ENCODE measurements around the gene SPSB3.
"Not testable (repeated sequence)": the region's sequence is repeated elsewhere in the genome, so short reads cannot be mapped to it uniquely, and the experiment has no call there.

Gene SPSB3

DNA sequence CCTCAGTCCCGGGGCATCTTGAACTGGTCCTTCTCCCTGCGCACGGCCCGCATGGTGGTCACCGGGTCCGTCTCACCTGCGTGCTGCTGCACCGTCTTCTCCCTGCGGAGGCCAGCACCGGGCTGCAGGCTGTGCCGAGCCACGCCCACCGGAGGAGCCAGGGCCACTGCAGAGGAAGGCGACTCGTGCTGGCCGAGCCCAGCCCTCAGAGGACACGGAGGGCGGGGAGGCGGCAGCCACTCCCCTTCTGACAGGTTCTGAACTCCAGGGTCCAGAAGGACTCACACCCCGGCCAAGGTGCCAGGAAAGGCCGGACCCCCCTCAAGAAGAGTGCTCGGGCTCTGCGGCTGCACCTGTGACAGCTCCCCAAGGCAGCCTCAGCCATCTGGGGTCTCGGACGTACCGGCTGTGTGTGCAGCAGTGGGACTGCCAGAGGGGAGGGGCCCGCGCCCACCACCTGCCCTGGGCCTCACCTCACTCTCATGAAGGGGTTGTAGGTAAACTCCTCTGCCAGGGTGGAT lies 27.0 kb upstream of the SPSB3 start:
- peaks cover 42% of the 10 kb centered on the region for H3K36me3 Mint-ChIP-seq (ENCODE audit: insufficient read depth)
- no peak for ATAC-seq (replicated peaks; ENCODE audit: extremely low read depth, poor library complexity, severe bottlenecking)

DNA sequence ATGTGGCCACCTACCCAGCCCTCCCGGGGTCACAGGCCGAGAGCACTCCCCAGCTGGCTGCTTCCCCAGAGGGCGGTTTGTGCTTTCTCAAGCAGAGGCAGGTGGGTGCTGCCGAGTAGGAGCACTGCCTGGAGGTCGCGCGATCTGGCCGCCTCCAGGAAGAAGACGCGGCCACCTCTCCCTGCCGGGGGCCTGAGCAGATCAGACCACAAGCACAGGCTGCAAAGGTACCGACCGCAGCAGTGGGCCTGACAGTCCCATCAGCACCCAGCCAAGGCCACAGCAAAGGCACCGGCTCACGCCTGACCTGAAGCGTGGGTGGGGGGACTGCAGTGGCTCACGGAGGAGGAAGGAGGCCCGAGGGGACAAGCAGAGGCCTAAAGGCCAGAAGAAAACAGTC lies 26.3 kb upstream of the SPSB3 start:
- peaks cover 37% of the 10 kb centered on the region for H3K36me3 Mint-ChIP-seq (ENCODE audit: insufficient read depth)
- DNase-seq (ENCODE audit: low spot score in 2 of 2), result no peak
- no peaks in the 10 kb centered on the region for H3K9me3 Mint-ChIP-seq
- ATAC-seq (replicated peaks; ENCODE audit: extremely low read depth, poor library complexity, severe bottlenecking), result no peak
- peaks cover 8% of the 10 kb centered on the region for H3K4me1 Mint-ChIP-seq
- no peak overlapping the region for H3K27ac Mint-ChIP-seq (ENCODE audit: low read depth)
- H3K4me3 Mint-ChIP-seq, result no peak overlapping the region
- no peaks in the 10 kb centered on the region for H3K27me3 Mint-ChIP-seq

More for the DNA sequence above, 27.0 kb upstream of the SPSB3 start:
- H3K9me3 Mint-ChIP-seq, result no peaks in the 10 kb centered on the region
- no peak overlapping the region for H3K4me3 Mint-ChIP-seq
- DNase-seq (ENCODE audit: low spot score in 2 of 2), result no peak
- no peak overlapping the region for H3K27ac Mint-ChIP-seq (ENCODE audit: low read depth)
- no peaks in the 10 kb centered on the region for H3K27me3 Mint-ChIP-seq
- peaks cover 8% of the 10 kb centered on the region for H3K4me1 Mint-ChIP-seq

DNA sequence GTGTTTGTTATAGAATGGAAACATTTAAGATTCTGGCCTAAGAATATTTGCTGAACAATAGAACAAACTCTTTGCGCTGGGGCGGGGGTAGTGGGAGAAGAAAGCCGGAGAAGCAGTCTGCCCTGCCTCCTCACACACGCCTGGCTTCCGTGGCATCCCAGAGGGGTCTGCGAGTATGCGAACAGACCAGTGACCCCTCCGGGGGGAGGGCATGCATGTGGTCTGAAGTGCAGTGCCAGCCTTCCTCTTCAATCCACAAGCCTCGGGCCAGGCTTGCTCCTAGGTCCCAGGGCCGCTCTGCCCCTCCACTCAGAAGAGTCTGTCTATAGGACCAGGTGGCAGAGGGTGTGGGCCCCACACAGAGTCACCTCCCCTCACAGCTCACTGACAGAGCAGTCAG lies 25.3 kb upstream of the SPSB3 start:
- ATAC-seq (replicated peaks; ENCODE audit: extremely low read depth, poor library complexity, severe bottlenecking), result no peak
- no peaks in the 10 kb centered on the region for H3K27me3 Mint-ChIP-seq

DNA sequence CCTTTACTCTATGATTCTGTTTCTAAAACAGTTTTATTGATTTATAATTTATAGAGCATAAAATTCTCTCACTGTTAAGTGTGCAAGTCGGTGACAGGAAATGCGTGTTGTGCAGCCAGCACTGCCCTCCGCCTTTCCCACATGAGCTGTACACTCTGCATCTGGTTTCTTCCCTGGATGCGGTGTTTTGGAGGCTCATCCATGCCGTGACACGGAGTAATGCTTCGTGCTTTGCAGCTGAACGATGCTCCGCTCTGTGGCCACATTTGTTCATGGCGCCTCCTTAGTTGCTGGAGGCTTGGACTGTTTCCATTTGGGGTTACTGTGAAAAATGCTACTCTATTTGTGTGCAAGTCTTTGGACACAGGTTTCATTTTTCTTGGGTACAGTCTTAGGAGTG lies 18.3 kb upstream of the SPSB3 start:
- ATAC-seq (replicated peaks; ENCODE audit: extremely low read depth, poor library complexity, severe bottlenecking) (no peak), DNase-seq (ENCODE audit: low spot score in 2 of 2) (no peak)
- no peak overlapping the region for H3K27ac Mint-ChIP-seq (ENCODE audit: low read depth)
- H3K4me3 Mint-ChIP-seq, result no peak overlapping the region
- peaks cover 4% of the 10 kb centered on the region for H3K36me3 Mint-ChIP-seq (ENCODE audit: insufficient read depth)
- H3K27me3 Mint-ChIP-seq, result no peaks in the 10 kb centered on the region
- no peaks in the 10 kb centered on the region for H3K9me3 Mint-ChIP-seq
- no peaks in the 10 kb centered on the region for H3K4me1 Mint-ChIP-seq

More for the DNA sequence above, 25.3 kb upstream of the SPSB3 start:
- Mint-ChIP-seq H3K36me3 (ENCODE audit: insufficient read depth) (peaks cover 30% of the 10 kb centered on the region), H3K9me3 (no peaks in the 10 kb centered on the region), H3K4me3 (no peak overlapping the region), H3K27ac (ENCODE audit: low read depth) (no peak overlapping the region), H3K4me1 (no peaks in the 10 kb centered on the region)
- DNase-seq (ENCODE audit: low spot score in 2 of 2), result no peak

DNA sequence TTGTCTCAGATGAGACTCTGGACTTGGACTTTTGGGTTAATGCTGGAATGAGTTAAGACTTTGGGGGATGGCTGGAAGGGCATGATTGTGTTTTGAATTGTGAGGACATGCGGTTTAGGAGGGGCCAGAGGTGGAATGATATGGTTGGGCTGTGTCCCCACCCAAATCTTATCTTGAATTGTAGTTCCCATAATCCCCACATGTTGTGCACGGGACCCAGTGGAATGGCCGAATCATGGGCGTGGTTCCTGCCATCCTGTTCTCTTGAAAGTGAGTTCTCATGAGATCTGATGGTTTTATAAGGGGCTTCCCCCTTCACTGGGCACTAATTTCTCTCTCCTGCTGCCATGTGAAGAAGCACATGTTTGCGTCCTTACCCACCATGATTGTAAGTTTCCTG lies 16.9 kb upstream of the SPSB3 start:
- not testable (repeated sequence) for H3K4me1 Mint-ChIP-seq; H3K36me3 Mint-ChIP-seq (ENCODE audit: insufficient read depth); H3K27me3 Mint-ChIP-seq; ATAC-seq (replicated peaks; ENCODE audit: extremely low read depth, poor library complexity, severe bottlenecking); DNase-seq (ENCODE audit: low spot score in 2 of 2); H3K27ac Mint-ChIP-seq (ENCODE audit: low read depth); H3K9me3 Mint-ChIP-seq; H3K4me3 Mint-ChIP-seq

DNA sequence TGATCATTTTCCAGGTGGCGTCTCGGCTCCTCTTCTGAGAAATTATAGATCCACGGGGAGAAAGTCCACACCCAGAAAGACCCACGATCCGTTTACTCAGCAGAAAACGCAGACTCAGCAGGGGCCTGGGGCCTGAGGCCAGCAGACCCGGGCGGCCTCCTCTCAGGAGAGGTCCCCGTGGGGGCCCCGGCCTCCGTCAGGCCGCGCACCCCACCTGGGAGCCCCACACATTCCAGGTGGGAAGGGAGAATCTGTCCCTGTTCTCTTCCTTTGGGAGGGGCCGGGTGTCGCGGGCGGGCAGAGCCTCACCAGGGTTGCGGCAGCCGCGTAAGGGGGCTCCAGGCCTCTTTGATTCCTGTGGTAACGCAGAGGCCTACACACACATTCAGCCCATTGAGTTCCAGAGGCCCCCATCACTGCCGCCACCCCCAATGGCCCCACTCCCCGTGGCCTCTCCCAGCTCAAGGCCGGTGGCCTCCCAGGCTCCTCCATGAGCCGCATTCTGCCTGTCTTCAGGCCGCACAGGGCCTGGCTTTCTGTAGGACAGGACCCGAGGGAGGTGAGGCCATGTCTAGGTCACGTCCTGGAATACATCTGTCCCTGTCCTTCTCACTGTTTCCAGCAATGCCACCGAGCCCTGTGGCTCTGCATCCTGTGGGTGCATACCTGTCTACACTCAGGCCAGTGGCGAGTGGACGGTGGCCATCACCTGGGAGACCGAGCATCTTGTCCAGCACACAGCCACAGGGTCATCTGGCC lies 12.7 kb upstream of the SPSB3 start:
- no peaks in the 10 kb centered on the region for H3K27me3 Mint-ChIP-seq
- no peak for DNase-seq (ENCODE audit: low spot score in 2 of 2)
- H3K27ac Mint-ChIP-seq (ENCODE audit: low read depth), result no peak overlapping the region
- no peaks in the 10 kb centered on the region for H3K9me3 Mint-ChIP-seq
- ATAC-seq (replicated peaks; ENCODE audit: extremely low read depth, poor library complexity, severe bottlenecking), result no peak
- H3K4me1 Mint-ChIP-seq, result no peaks in the 10 kb centered on the region
- no peaks in the 10 kb centered on the region for H3K36me3 Mint-ChIP-seq (ENCODE audit: insufficient read depth)
- no peak overlapping the region for H3K4me3 Mint-ChIP-seq

DNA sequence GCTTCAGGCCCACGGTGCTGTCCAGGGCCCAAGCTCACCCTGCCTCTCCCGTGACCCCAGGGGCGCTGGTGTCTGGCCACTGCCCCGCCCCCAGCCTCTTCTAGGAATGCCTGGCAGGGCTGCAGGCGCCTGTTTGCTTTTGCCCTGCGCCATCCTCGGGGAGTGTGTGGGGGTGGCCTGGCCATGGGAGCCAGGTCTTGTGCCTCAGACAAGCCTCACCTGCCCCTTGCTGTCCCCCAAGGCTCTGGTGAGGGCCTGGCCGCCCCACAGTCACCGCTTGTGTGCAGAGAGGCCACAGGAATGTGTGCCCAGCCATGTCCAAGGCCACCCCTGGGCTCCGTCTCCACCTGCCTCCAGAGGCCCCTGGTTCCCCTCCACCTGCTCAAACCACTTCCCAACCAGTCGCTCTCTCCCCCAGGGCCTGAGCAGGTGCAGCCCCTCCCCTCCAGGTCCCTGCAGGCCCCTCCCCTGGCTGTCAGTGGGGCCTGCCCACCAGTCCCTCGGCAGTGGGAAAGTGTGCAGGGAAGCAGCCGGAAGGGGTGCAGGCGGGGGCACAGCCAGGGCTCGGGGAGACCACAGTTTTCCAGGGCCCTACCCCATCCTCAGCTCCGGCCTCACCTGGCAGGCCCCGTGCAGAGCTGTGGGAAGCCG lies 12.0 kb upstream of the SPSB3 start:
- Mint-ChIP-seq H3K9me3 (no peaks in the 10 kb centered on the region), H3K27ac (ENCODE audit: low read depth) (no peak overlapping the region), H3K36me3 (ENCODE audit: insufficient read depth) (no peaks in the 10 kb centered on the region), H3K27me3 (no peaks in the 10 kb centered on the region), H3K4me3 (no peak overlapping the region), H3K4me1 (no peaks in the 10 kb centered on the region)
- no peak for ATAC-seq (replicated peaks; ENCODE audit: extremely low read depth, poor library complexity, severe bottlenecking)
- DNase-seq (ENCODE audit: low spot score in 2 of 2), result no peak

DNA sequence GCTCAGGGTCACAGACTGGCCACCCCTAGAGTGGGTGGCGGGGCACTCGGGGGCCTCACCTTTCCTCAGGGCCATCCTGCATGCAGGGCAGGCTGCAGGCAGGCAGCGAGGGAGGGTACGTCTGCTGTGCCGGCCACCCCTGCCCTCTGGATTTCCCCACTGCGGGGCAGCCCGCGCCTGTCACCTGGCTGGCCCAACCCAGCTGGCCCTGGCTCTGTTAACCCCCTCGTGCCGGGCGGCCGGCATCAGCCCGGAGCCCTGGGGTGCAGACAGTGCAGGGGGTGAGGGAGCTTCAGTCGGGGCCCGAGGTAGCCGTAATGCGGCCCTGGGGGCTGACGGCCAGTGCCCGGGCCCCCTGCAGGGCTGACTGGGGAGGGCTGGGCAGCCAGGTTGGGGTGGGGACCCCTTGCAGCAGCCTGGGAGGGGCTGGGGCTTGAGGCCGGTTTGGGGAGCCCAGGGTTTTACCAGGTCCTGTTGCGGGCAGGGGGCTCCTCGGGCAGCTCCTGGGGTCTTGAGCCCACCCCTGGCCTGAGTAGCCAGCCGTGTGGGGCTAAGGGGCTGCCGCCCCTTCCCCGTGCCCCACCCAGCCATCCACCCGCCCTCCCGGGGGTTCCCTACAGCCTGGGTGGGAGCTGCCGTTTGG lies 11.3 kb upstream of the SPSB3 start, which contains the start of gene IGFALS:
TSS of gene IGFALS (minus strand) at position 128 of the 643 bp plus-strand sequence. CDS start at position 75, 53 bp downstream.
- Mint-ChIP-seq H3K9me3 (no peaks in the 10 kb centered on the region), H3K4me1 (peaks cover 4% of the 10 kb centered on the region), H3K27ac (ENCODE audit: low read depth) (no peak within 1 kb of the TSS)

DNA sequence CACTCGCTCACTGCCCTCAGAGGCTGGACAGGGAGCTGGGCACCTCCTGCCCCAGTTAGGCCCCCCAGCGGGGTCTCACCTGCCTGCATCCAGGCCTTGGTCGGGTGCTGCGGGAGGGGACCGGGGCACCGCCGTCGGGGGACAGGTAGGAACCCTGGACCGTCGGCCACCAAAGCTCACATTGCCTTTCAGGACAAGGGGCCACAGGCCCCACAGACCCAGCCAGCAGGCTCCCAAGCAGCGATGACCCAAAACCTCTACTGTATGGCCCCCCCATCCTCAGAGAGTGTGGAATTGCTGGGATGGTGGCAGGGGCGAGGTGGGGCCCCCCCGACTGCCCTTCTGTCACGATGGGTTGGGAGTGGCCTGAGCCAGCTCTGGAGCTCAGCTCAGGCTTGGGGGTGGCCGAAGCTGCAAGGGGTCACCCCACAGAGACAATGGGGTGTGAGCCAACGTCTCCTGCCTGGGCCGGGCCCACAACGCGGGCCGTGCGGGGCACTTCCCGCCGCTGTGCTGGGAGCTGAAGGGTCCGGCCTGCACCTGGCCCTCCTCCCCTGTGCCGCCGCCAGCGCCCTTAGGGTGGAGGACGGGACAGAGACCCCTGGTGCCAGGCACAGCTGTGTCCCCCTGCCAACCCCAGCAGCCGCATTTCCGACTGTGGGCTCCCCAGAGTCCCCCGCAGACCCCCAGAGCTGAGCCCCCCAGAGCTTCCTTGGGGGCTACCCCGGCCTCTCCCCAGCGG lies 10.6 kb upstream of the SPSB3 start:
- Mint-ChIP-seq H3K36me3 (ENCODE audit: insufficient read depth) (peaks cover 3% of the 10 kb centered on the region), H3K27ac (ENCODE audit: low read depth) (no peak overlapping the region), H3K27me3 (no peaks in the 10 kb centered on the region), H3K4me1 (peaks cover 5% of the 10 kb centered on the region), H3K9me3 (no peaks in the 10 kb centered on the region), H3K4me3 (no peak overlapping the region)
- DNase-seq (ENCODE audit: low spot score in 2 of 2) (no peak), ATAC-seq (replicated peaks; ENCODE audit: extremely low read depth, poor library complexity, severe bottlenecking) (no peak)

More for the DNA sequence above, 11.3 kb upstream of the SPSB3 start, which contains the start of gene IGFALS:
- Mint-ChIP-seq H3K36me3 (ENCODE audit: insufficient read depth) (peaks cover under 1% of the 10 kb centered on the region), H3K4me3 (no peak within 1 kb of the TSS), H3K27me3 (no peaks in the 10 kb centered on the region)
- DNase-seq (ENCODE audit: low spot score in 2 of 2) (no peak), ATAC-seq (replicated peaks; ENCODE audit: extremely low read depth, poor library complexity, severe bottlenecking) (no peak)

DNA sequence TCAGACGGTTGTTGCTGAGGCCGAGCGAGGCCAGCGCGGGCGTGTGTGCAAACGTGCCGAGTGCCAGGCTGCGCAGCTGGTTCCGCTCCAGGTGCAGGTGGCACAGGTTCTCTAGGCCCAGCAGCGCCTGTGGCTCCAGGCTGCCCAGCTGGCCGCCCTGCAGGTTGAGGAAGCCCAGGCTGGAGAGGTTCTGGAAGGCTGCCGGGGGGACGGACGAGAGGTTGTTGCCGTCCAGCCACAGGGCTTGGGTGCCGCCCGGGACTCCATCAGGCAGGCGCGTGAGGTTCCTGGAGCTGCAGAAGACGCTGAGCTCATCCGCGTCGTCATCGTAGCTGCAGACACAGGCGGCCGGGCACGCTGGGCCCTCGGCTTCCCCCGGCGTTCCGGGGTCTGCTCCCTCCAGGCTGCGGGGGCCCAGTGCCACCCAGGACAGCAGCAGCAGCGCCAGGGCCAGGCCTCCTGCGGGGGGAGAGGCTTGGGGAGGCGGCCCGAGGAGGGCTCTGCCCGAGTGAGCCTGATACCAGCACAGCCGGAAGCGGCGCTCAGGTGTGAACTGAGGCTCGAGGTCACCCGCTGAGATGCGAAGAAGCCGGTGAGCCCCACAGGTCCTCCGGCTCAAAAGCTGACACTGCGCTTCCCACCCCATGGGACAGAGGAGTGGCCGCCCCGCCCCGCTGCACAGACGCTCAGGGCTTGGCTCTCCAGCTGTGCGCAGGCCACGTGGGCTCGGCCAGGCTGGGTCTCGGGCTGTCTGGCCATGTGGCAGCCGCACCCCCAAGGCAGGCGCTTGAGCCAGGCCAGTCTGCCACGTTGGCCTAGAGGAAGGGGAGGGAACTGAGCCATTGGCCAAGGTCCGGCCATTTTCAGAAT lies 9.8 kb upstream of the SPSB3 start:
- Mint-ChIP-seq H3K4me1 (peaks cover 5% of the 10 kb centered on the region), H3K4me3 (no peak overlapping the region), H3K9me3 (no peaks in the 10 kb centered on the region), H3K36me3 (ENCODE audit: insufficient read depth) (peaks cover 3% of the 10 kb centered on the region), H3K27ac (ENCODE audit: low read depth) (no peak overlapping the region), H3K27me3 (no peaks in the 10 kb centered on the region)
- DNase-seq (ENCODE audit: low spot score in 2 of 2) (no peak), ATAC-seq (replicated peaks; ENCODE audit: extremely low read depth, poor library complexity, severe bottlenecking) (no peak)

DNA sequence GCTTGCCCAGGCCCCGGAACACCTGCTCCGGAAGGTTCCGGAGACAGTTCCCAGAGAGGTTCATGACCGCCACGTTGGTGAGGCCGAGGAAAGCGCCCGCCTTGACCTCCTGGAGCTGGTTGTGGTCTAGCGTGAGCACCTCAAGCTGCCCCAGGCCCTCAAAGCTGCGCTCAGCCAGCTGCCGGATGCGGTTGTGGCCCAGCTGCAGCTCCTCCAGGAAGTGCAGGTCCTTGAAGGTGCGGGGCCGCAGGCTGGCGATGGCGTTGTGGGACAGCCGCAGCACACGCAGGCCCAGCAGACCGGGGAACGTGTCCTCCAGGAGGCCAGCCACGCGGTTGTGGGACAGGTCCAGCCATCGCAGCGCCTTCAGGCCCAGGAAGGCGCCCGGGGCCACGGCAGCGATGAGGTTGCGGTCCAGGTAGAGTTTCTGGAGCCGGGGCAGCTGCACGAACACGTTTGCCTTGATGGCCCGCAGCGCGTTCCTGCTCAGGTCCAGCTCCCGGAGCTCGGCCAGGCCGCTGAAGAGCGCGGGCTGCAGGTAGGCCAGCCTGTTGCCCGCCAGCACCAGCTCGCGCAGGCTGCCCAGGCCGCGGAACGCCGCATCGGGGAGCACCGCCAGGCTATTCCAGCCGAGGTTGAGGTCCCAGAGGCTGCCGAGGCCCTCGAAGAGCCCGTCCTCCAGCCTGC lies 9.0 kb upstream of the SPSB3 start:
- ATAC-seq (replicated peaks; ENCODE audit: extremely low read depth, poor library complexity, severe bottlenecking), result no peak
- H3K4me1 Mint-ChIP-seq, result peaks cover 5% of the 10 kb centered on the region
- H3K36me3 Mint-ChIP-seq (ENCODE audit: insufficient read depth), result peaks cover 6% of the 10 kb centered on the region
- no peak for DNase-seq (ENCODE audit: low spot score in 2 of 2)
- no peaks in the 10 kb centered on the region for H3K27me3 Mint-ChIP-seq
- H3K27ac Mint-ChIP-seq (ENCODE audit: low read depth), result no peak overlapping the region
- no peaks in the 10 kb centered on the region for H3K9me3 Mint-ChIP-seq
- H3K4me3 Mint-ChIP-seq, result no peak overlapping the region

Measured in central memory CD8-positive, alpha-beta T cell (primary cell).